RWPE1 (cell line): ENCODE results near the gene ATAD3A.
"Not testable (repeated sequence)": the region's sequence is repeated elsewhere in the genome, so short reads cannot be mapped to it uniquely, and the experiment has no call there.

Experiments used
- CTCF ChIA-PET: fragments of 350-600 bp; sonication (Branson Sonifier 250); formaldehyde crosslinking; extraction: SDS; loops from one replicate; lab custom pipeline; 2021; lab: Yijun Ruan, JAX
- POLR2A ChIA-PET: fragments of 400-600 bp; formaldehyde crosslinking; extraction: SDS; loops from one replicate; lab custom pipeline; 2020; ENCODE audit warnings: antibody characterized with exemption; ENCODE audit not compliant: low non-redundant PET; lab: Yijun Ruan, JAX
- DNase-seq: peaks from one replicate; pipeline ENCODE4 v3.0.0; 2012; ENCODE audit warnings: low spot score
- H3K27ac ChIP-seq: fragments of 450-650 bp; 2 replicates; pipeline ENCODE4 v1.5.1; 2017
- CTCF ChIP-seq: fragments of 450-650 bp; conservative IDR thresholded peaks from 2 replicates; pipeline ENCODE4 v1.5.1; 2017; ENCODE audit warnings: low read depth, mild to moderate bottlenecking

ATAD3A gene

GRCh38 chr1:1554926-1555915 lies 43.3 kb downstream of the ATAD3A start:
- no peak for TF ChIP-seq CTCF
- POLR2A ChIA-PET = interaction anchor here (0.6 kb wide), 1 partner anchor 571 kb away, joined by 3 read pairs; no protein-coding TSS in a partner anchor
- peak; percentile 71 for DNase-seq
- peak overlapping the region; percentile 67 for H3K27ac ChIP-seq
- CTCF ChIA-PET = interaction anchor here (0.5 kb wide), 1 partner anchor 114 kb away, joined by 3 read pairs; no protein-coding TSS in a partner anchor

- POLR2A ChIA-PET = no interaction called here
- CTCF ChIA-PET = no interaction called here
- DNase-seq = no peak
- no peak for TF ChIP-seq CTCF
- H3K27ac ChIP-seq = peak overlapping the region; percentile 67
Measured at GRCh38 chr1:1556505-1556904, 44.5 kb downstream of the ATAD3A start.

GRCh38 chr1:1556961-1557360 lies 45.0 kb downstream of the ATAD3A start:
- DNase-seq, POLR2A ChIA-PET, CTCF ChIA-PET: not testable (repeated sequence)
- H3K27ac ChIP-seq = peak overlapping the region; percentile 67

DNA sequence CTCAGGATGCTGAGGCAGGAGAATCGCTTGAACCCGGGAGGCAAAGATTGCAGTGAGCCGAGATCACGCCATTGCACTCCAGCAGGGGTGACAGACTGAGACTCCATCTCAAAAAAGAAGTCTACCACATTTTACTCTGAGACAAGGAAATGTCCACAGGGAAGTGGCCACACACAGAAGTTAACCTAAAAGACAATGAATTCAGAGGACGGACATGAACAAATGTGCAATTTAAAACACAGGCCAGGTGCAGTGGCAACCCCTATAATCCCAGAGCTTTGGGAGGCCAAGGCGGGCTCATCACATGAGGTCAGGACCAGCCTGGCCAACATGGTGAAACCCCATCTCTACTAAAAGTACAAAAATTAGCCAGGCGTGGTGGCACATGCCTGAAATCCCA lies 45.7 kb downstream of the ATAD3A start:
- not testable (repeated sequence) for DNase-seq
- peak overlapping the region; percentile 67 for H3K27ac ChIP-seq
- POLR2A ChIA-PET = interaction anchor here (0.7 kb wide), 1 partner anchor 12 kb away, joined by 3 read pairs; no protein-coding TSS in a partner anchor
- CTCF ChIA-PET = interaction anchor here (0.7 kb wide), 1 partner anchor 12 kb away, joined by 4 read pairs; no protein-coding TSS in a partner anchor

- no peak for DNase-seq
- ChIA-PET POLR2A (interaction anchor here (0.7 kb wide), 1 partner anchor 12 kb away, joined by 3 read pairs; no protein-coding TSS in a partner anchor), CTCF (interaction anchor here (0.8 kb wide), 1 partner anchor 56 kb away, joined by 3 read pairs; no protein-coding TSS in a partner anchor)
- peak overlapping the region; percentile 41 for H3K27ac ChIP-seq
- TF ChIP-seq CTCF = no peak
Measured at GRCh38 chr1:1558591-1558990, 46.6 kb downstream of the ATAD3A start.

DNA sequence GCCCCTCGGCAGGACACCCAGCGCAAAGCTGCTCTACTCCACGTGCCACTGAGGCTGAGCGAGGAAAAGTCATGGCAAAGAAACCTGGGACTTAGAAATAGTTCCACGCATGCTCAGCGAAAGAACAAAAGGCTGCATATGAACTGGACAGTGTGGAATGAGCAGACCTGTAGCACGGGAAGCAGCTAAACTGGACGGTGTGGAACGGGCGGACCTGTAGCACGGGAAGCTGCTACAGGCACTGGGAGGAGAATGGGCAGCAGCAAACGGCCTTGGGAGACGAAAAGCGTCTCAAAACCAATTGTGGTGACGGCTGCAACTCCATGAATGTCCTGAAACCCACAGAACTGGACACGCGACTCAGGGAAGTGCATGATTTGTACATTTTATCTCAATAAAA lies 47.1 kb downstream of the ATAD3A start:
- TF ChIP-seq CTCF = no peak
- POLR2A ChIA-PET = no interaction called here
- no peak for DNase-seq
- H3K27ac ChIP-seq = peak overlapping the region; percentile 41
- CTCF ChIA-PET = interaction anchor here (0.8 kb wide), 1 partner anchor 55 kb away, joined by 3 read pairs; no protein-coding TSS in a partner anchor

GRCh38 chr1:1560178-1560577 lies 48.2 kb downstream of the ATAD3A start:
- no peak for DNase-seq
- peak overlapping the region; percentile 41; the same call in 1 of the 2 replicates for H3K27ac ChIP-seq
- POLR2A ChIA-PET = no interaction called here
- TF ChIP-seq CTCF = no peak
- CTCF ChIA-PET = no interaction called here
